ENCODE measurements around the gene RPEL1.
"Not testable (repeated sequence)": the region's sequence is repeated elsewhere in the genome, so short reads cannot be mapped to it uniquely, and the experiment has no call there.

The RPEL1 gene

GRCh38 chr10:103238506-103239252 lies 7.0 kb upstream of the RPEL1 start:
- no peak for DNase-seq

DNA sequence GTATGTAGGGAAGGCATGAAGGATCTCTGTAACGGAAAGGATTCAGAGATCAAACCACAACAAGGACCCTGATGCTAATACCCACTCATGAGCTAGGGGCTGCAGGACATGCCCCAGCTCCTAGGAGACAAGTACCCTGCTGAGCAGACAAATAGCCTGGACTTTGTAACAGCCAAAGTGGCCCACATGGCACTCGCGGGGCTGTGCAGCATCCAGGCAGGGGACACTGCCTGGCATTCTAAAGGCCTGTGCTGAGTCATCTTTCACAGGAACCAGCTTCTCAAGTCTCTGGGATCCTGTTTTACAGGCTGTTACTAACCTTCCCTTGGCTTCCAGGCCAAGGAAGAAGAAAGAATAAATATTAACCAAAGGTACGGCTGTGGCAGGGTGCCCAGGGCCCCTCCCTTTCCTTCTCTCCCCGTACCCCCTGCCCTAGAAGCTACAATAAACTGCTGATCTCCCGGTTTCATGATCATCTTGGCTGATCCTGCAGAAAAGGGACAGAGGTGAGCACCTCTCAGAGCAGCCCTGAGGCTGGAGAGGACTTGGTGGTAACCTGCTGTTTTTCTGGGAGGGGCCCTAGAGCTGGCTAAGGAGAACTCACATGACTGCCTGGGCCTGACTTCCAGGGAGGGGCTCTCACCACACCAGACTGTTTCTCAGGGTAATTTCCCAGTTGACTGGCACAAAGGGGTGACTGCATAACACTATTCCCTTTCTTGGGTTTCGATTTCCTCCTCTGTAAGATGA lies 4.2 kb upstream of the RPEL1 start:
- no peak for DNase-seq

- DNase-seq = peak; percentile 45
Observed at GRCh38 chr10:103244666-103245271, 918 bp upstream of the RPEL1 start.

DNA sequence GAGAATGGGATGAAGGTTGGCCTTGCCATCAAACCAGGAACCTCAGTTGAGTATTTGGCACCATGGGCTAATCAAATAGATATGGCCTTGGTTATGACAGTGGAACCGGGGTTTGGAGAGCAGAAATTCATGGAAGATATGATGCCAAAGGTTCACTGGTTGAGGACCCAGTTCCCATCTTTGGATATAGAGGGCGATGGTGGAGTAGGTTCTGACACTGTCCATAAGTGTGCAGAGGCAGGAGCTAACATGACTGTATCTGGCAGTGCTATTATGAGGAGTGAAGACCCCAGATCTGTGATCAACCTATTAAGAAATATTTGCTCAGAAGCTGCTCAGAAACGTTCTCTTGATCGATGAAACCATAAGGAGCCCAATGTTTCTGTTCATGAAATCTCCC lies 637 bp downstream of the RPEL1 start:
- DNase-seq = no peak

GRCh38 chr10:103254113-103254512 lies 8.4 kb downstream of the RPEL1 start:
- DNase-seq = no peak

GRCh38 chr10:103254538-103255325 lies 9.0 kb downstream of the RPEL1 start:
- DNase-seq = no peak

- DNase-seq = no peak
Observed at GRCh38 chr10:103256613-103257012, 10.9 kb downstream of the RPEL1 start.

DNA sequence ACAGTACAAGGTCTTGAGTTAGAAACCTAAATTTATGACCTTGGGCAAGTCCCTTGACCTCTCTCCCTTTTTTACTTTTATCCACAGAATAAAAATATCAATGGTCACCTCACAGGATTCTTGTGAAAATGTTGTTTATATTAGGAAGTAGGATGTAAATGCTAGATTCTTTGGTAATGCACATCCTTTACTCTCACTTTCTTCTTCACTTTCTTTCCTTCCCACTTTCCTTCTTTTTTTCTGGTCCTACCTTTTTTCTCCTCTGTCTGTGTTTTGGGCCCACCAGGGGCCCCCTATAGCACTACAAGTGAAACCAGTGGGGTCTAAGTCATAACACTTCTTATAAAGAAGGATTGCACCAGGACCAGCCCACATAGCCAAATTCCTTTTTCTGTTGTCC lies 12.1 kb downstream of the RPEL1 start:
- no peak for DNase-seq

DNA sequence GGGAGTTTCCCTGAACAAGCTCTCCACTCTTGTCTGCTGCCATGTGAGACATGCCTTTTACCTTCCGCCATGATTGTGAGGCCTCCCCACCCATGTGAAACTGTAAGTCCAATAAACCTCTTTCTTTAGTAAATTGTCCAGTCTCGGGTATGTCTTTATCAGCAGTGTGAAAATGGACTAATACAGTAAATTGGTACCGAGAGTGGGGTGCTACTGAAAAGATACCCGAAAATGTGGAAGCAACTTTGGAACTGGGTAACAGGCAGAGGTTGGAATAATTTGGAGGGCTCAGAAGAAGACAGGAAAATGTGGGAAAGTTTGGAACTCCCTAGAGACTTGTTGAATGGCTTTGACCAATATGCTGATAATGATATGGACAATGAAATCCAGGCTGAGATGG lies 13.2 kb downstream of the RPEL1 start:
- not testable (repeated sequence) for DNase-seq

- DNase-seq = no peak
Observed at GRCh38 chr10:103259989-103260388, 14.3 kb downstream of the RPEL1 start.

DNA sequence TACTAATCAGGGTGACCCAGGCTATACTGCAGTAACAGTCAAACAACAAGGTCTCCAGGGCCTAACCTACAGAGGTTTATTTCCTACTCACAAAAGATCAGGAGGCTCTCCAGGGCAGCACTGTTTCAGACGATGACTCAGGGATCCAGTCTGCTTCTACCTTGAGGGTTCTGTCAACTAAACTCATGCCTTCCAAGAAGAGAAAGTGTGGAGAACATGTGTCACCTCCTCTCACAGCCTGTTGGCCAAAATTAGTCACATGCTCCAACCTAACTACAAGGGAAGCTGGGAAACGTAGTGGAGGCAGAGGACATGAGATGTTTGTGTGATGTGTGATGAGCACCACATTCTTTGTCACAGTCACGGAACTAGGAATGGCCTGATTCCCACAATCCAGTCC lies 16.5 kb downstream of the RPEL1 start:
- DNase-seq = no peak

DNA sequence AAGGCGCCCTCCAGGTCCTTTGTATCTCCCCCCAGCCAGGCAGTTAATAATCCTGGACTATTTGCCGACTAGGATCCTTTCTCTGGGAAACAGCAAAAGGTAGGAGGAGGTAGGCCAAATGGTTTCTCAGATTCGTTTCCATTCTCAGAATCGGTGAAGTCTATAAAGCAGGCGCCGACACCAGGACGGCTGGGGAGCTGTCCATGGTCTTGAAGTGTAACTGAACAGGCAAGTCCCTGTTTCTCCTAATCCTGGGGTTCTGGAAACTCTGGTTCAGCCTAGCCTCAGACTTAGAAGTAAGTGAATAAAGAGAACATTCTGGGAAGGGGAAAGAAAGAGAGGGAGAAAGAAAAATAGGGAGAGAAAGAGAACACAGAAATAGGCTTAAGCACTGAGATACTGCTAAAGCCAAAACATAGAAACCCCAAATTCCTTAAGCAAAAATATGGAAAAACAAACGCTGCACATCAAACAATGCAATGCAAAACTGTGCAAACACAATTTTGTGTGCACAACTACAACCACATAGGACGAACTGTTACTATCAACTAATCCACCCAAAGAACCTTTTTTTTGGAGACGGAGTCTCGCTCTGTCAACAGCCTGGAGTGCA lies 20.1 kb downstream of the RPEL1 start:
- peak; percentile 7 for DNase-seq

DNA sequence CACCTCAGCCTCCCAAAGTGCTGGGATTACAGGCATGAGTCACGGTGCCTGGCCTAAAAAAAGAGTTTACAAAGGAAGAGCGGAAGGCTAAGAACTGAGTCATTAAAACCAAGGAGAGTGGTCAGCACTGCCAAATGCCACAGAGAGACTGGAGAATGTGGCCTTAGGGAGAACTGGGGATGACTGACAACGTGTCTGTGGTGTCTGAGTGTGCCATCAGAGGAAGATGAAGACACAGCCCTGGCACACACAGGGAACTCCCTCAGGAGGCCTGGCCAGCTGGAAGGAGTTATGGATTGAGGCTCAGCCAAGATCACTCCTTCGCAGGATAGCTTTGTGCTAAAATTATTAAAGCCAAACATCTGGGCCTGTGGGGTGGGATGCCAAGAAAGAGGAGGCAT lies 27.4 kb downstream of the RPEL1 start:
- DNase-seq = no peak

GRCh38 chr10:103276251-103276895 lies 30.7 kb downstream of the RPEL1 start:
- no peak for DNase-seq

DNA sequence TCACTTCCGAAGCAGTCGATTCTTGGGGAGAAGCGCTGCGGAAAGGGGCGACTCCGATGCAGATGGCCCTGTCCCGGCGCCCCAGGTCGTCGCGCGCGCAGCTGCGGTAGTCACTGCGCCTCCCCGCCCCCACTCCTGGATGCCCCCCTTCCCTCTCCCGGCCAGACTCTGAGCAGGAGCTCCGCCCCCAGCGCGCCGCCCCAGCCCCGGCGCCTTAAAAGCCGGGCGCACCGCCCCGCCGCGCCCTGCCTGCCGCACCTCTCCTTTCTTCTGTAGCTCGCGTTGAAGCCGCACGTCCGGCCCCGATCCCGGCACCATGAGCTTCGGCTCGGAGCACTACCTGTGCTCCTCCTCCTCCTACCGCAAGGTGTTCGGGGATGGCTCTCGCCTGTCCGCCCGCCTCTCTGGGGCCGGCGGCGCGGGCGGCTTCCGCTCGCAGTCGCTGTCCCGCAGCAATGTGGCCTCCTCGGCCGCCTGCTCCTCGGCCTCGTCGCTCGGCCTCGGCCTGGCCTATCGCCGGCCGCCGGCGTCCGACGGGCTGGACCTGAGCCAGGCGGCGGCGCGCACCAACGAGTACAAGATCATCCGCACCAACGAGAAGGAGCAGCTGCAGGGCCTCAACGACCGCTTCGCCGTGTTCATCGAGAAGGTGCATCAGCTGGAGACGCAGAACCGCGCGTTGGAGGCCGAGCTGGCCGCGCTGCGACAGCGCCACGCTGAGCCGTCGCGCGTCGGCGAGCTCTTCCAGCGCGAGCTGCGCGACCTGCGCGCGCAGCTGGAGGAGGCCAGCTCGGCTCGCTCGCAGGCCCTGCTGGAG lies 31.4 kb downstream of the RPEL1 start, which contains the start of gene INA:
TSS of gene INA (plus strand) at position 243 of the 817 bp plus-strand sequence. CDS start at position 317, 74 bp downstream.
- no peak for DNase-seq

DNA sequence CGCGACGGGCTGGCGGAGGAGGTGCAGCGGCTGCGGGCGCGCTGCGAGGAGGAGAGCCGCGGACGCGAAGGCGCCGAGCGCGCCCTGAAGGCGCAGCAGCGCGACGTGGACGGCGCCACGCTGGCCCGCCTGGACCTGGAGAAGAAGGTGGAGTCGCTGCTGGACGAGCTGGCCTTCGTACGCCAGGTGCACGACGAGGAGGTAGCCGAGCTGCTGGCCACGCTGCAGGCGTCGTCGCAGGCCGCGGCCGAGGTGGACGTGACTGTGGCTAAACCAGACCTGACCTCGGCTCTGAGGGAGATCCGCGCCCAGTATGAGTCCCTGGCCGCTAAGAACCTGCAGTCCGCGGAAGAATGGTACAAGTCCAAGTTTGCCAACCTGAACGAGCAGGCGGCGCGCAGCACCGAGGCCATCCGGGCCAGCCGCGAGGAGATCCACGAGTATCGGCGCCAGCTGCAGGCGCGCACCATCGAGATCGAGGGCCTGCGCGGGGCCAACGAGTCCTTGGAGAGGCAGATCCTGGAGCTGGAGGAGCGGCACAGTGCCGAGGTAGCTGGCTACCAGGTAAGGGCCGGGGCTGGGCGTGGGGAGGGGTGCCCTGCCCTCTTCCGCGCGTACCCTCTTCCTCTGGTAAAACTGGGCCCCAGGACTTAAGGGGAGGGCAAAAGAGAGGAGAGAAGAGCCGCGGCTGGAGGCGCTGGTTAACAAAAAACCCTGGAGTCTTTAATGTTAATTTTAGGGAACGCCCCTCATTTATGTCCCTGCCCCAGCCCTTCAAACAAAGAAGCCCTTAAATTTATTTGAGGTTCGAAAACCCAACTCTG lies 32.2 kb downstream of the RPEL1 start:
- DNase-seq = no peak

- DNase-seq = no peak
Observed at GRCh38 chr10:103278537-103278823, 32.8 kb downstream of the RPEL1 start.

DNA sequence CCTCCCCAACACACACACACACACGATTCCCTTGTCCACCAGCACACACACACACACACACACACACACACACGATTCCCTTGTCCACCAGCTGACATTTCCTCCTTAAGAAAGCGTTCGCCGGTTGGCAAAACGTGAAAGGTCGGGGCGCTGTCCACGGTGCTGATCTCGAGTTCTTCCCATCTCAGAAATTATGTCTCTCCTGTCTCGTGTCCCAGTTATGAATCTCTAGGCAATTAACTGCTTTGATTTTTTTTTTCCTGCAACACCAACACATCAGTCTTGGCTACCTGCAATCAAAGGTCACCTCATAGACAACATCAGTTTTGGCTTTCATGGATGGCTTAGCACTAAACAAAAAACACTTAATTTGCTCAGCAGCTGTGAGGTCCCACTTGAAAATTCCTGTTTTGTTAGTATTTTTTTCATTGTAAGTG lies 33.2 kb downstream of the RPEL1 start:
- DNase-seq = peak; percentile 12

- no peak for DNase-seq
Observed at GRCh38 chr10:103280031-103280430, 34.3 kb downstream of the RPEL1 start.

GRCh38 chr10:103280506-103280905 lies 34.8 kb downstream of the RPEL1 start:
- DNase-seq = no peak

Measured in activated T-cell treated with anti-CD3 and anti-CD28 coated beads for 4 hours (primary cell).